Measurements from ENCODE around the gene PDLIM4.

GRCh38 chr5:132265336-132266030 is 8.0 kb downstream of the PDLIM4 start:
- TF ChIP-seq GATA2 (IDR thresholded peaks at IDR 0.05; ENCODE audit: low read depth, low read length) (no peak), GATA3 (IDR thresholded peaks at IDR 0.05; ENCODE audit: low read depth, low read length) (no peak)
